Tibial nerve (tissue), 4 donors: ENCODE measurements around the gene ZBTB16. TPM values are rescaled to one million over a fixed set of nuclear protein-coding genes. Genes with fewer than 3 reads are reported as not detected.

Experiments used
- DNase-seq, 2 donors: peaks; one replicate each; pipeline ENCODE4 v3.0.0-alpha.2; 2019; ENCODE audit warnings: low spot score in 2 of 2
- H3K27ac ChIP-seq, 4 donors: fragments of 200-600 bp; sonication (generic) in 3 of 4; one replicate each; pipeline ENCODE4 v1.5.1; 2017 to 2019; ENCODE audit warnings: mild to moderate bottlenecking in 1 of 4
- H3K27me3 ChIP-seq, 2 donors: fragments of 200-600 bp; sonication (generic) in 1 of 2; one replicate each; pipeline versions ENCODE4 v1.5.1 to v1.6.0; 2017 to 2019
- H3K36me3 ChIP-seq, 3 donors: fragments of 200-600 bp; sonication (generic); one replicate each; pipeline ENCODE4 v1.5.1; 2018 to 2019
- H3K4me1 ChIP-seq, 4 donors: fragments of 200-600 bp; sonication (generic) in 3 of 4; one replicate each; pipeline ENCODE4 v1.5.1; 2017 to 2019
- H3K4me3 ChIP-seq, 4 donors: fragments of 200-600 bp; sonication (generic) in 3 of 4; one replicate each; pipeline ENCODE4 v1.5.1; 2017 to 2019; ENCODE audit warnings: mild to moderate bottlenecking in 1 of 4, moderate library complexity in 1 of 4
- H3K9me3 ChIP-seq, 4 donors: fragments of 200-600 bp; sonication (generic) in 3 of 4; one replicate each; pipeline ENCODE4 v1.5.1; 2017 to 2019
- EP300 ChIP-seq, 2 donors: sonication (generic); formaldehyde crosslinking; IDR thresholded peaks; one replicate each; pipeline ENCODE4 v1.6.1; 2017; ENCODE audit warnings: antibody characterized with exemption in 2 of 2, mild to moderate bottlenecking in 1 of 2
- POLR2A ChIP-seq, 2 donors: fragments of 450-650 bp; IDR thresholded peaks; one replicate each; pipeline ENCODE4 v1.6.1; 2017; ENCODE audit warnings: antibody characterized with exemption in 2 of 2, mild to moderate bottlenecking in 2 of 2, moderate library complexity in 2 of 2
- WGBS, 2 donors: methylation state at CpG; one replicate each; pipeline ENCODE4 v1.1.5; 2018; 5-methylcytosine and 5-hydroxymethylcytosine counted together
- total RNA-seq, 4 donors: library from RNA; depleted of rRNA; stranded (reverse); fragments of >200 nt; gene quantifications; one replicate each; pipeline ENCODE4 v1.1.0, GENCODE V29; 2016
- TF ChIP-seq, protein P1 (sequence below), 5 experiments: fragments of 200-600 bp in 3 of 5; fragments of 450-650 bp in 2 of 5; sonication (generic) in 3 of 5; IDR thresholded peaks; one replicate each; pipeline ENCODE4 v1.5.1; 2016 to 2019; ENCODE audit warnings: antibody characterized with exemption in 5 of 5, mild to moderate bottlenecking in 3 of 5, moderate library complexity in 2 of 5

ZBTB16 gene
- total RNA-seq, 4 donors from 2014 or later = 405 to 756 (median 580) TPM

DNA sequence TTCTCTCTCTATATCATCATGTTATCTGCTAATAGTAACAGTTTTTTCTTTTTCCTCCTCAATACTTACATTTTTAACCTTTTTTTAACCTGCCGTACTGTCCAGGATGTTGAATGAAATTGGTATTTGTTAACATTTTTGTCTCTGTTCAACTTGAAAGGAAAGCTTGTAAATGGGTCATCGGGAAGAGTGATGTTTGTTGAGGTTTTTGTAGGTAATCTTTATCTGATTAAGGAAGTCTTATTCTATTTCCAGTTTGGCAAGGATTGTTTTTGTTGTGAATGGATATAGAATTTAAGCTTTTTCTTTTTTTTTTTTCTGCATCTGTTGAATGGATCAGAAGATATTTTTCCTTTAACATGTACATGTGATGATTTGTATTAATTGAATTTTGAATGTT is 228.6 kb downstream of the ZBTB16 start:
- Histone ChIP-seq H3K27me3 (no peaks in the 10 kb centered on the region), H3K27ac (no peak overlapping the region), H3K9me3 (no peaks in the 10 kb centered on the region), H3K36me3 (no peaks in the 10 kb centered on the region), H3K4me3 (no peak overlapping the region), H3K4me1 (peaks cover 0 to 29% (median 7%) of the 10 kb centered on the region in 4 donors)
- TF ChIP-seq, protein P1, sequence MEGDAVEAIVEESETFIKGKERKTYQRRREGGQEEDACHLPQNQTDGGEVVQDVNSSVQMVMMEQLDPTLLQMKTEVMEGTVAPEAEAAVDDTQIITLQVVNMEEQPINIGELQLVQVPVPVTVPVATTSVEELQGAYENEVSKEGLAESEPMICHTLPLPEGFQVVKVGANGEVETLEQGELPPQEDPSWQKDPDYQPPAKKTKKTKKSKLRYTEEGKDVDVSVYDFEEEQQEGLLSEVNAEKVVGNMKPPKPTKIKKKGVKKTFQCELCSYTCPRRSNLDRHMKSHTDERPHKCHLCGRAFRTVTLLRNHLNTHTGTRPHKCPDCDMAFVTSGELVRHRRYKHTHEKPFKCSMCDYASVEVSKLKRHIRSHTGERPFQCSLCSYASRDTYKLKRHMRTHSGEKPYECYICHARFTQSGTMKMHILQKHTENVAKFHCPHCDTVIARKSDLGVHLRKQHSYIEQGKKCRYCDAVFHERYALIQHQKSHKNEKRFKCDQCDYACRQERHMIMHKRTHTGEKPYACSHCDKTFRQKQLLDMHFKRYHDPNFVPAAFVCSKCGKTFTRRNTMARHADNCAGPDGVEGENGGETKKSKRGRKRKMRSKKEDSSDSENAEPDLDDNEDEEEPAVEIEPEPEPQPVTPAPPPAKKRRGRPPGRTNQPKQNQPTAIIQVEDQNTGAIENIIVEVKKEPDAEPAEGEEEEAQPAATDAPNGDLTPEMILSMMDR (IDR thresholded peaks at IDR 0.05) = no peak
- TF ChIP-seq EP300 (IDR thresholded peaks at IDR 0.05) (no peak), POLR2A (IDR thresholded peaks at IDR 0.05) (no peak)
- no peak for DNase-seq
- 74 to 82% methylated on average over 2 of the region's 2 CpGs for WGBS, 2 donors

- WGBS, 2 donors = 81 to 82% methylated on average over 5 of the region's 5 CpGs
- Histone ChIP-seq H3K27me3 (no peaks in the 10 kb centered on the region), H3K9me3 (no peaks in the 10 kb centered on the region), H3K4me1 (peaks cover 0 to 40% (median 14%) of the 10 kb centered on the region in 4 donors), H3K27ac (no peak overlapping the region), H3K4me3 (no peak overlapping the region), H3K36me3 (no peaks in the 10 kb centered on the region)
- TF ChIP-seq, protein P1 (IDR thresholded peaks at IDR 0.05) = no peak
- TF ChIP-seq EP300 (IDR thresholded peaks at IDR 0.05) = no peak
- TF ChIP-seq POLR2A (IDR thresholded peaks at IDR 0.05) = no peak
- DNase-seq = no peak
Observed at GRCh38 chr11:114289779-114290178, 230.3 kb downstream of the ZBTB16 start.

DNA sequence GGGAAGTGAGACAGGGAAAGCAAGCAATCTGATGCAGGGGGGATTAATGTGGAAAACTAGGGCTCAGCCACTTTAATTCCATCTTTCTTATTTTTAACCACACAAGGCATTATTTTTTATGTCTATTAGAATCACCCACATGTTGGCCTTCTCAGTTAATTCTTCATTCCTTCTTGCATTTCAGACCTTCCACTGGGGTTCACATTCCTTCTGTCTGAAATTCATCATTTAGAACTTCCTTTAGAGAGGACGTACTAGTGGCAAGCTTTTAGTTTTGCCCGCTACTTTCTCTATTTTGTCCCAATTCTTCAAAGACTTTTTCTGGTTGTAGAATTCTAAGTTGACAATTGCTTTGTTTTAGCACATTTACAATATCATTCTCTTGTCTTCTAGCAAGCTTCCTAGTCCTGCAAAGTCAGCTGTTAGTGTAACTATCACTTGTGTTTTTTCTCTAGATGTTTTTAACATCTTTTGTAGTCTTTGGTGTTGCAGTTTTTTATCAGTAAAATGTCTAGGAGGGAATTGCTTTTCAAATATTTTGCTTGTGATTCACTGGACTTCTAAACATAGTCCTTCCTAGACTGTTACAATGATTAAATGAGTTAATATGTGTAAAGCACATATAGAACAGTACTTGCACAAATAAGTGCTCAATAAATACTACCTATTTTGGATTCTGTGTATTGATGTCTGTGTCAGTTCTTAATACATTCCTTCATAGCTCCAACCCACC is 231.2 kb downstream of the ZBTB16 start:
- H3K9me3 ChIP-seq = no peaks in the 10 kb centered on the region
- no peaks in the 10 kb centered on the region for H3K36me3 ChIP-seq
- H3K4me1 ChIP-seq = peaks cover 0 to 46% (median 19%) of the 10 kb centered on the region in 4 donors
- H3K27ac ChIP-seq = peak overlapping the region in 1 of 4 donors; percentile 65
- H3K27me3 ChIP-seq = no peaks in the 10 kb centered on the region
- TF ChIP-seq POLR2A (IDR thresholded peaks at IDR 0.05) (no peak), EP300 (IDR thresholded peaks at IDR 0.05) (no peak)
- TF ChIP-seq, protein P1 (IDR thresholded peaks at IDR 0.05) = no peak
- no peak overlapping the region for H3K4me3 ChIP-seq
- no peak for DNase-seq
- 82 to 92% methylated on average over 2 of the region's 2 CpGs for WGBS, 2 donors

DNA sequence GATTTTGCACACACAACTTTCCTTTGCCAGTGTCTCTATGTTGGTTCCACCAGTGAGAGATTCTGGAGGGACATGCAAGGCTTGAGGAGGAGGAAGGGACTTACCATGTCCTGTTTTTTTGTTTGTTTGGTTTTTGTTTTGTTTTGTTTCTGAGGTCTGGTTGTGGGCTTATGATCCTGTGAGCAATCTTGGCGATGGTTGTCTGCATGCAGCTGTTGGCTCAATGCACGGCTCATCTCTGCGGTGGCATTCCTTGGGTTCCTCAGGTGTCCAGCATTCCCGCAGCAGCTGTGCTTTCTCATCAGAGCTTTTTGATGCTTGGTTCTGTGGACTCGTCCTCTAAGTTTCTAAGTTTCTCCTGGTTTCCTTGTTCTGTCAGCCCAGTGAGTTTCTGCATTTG is 231.9 kb downstream of the ZBTB16 start:
- TF ChIP-seq EP300 (IDR thresholded peaks at IDR 0.05) (no peak), POLR2A (IDR thresholded peaks at IDR 0.05) (no peak)
- TF ChIP-seq, protein P1 (IDR thresholded peaks at IDR 0.05) = no peak
- H3K9me3 ChIP-seq = no peaks in the 10 kb centered on the region
- H3K27me3 ChIP-seq = no peaks in the 10 kb centered on the region
- DNase-seq = no peak
- H3K4me1 ChIP-seq = peaks cover 0 to 53% (median 19%) of the 10 kb centered on the region in 4 donors
- H3K36me3 ChIP-seq = no peaks in the 10 kb centered on the region
- H3K4me3 ChIP-seq = no peak overlapping the region
- 83 to 86% methylated on average over 5 of the region's 5 CpGs for WGBS, 2 donors
- H3K27ac ChIP-seq = peak overlapping the region in 2 of 4 donors; percentile 65 to 95

GRCh38 chr11:114291842-114292680 is 232.6 kb downstream of the ZBTB16 start:
- H3K27ac ChIP-seq = peak overlapping the region in 2 of 4 donors; percentile 65 to 95
- H3K4me3 ChIP-seq = peak overlapping the region in 2 of 4 donors; percentile 7 to 11
- H3K27me3 ChIP-seq = no peaks in the 10 kb centered on the region
- no peak for DNase-seq
- no peak for TF ChIP-seq POLR2A (IDR thresholded peaks at IDR 0.05)
- TF ChIP-seq, protein P1 (IDR thresholded peaks at IDR 0.05) = no peak
- TF ChIP-seq EP300 (IDR thresholded peaks at IDR 0.05) = no peak
- H3K9me3 ChIP-seq = no peaks in the 10 kb centered on the region
- H3K4me1 ChIP-seq = peaks cover 0 to 59% (median 19%) of the 10 kb centered on the region in 4 donors
- no peaks in the 10 kb centered on the region for H3K36me3 ChIP-seq
- 36 to 38% methylated on average over 4 of the region's 4 CpGs for WGBS, 2 donors
